Measurements from ENCODE around the gene ARFGAP2.

ARFGAP2 gene

GRCh38 chr11:47152953-47153950 is 23.4 kb downstream of the ARFGAP2 start:
- no peak for DNase-seq (ENCODE audit: low read depth)
- TF ChIP-seq CTCF (conservative IDR thresholded peaks at IDR 0.05; ENCODE audit: low read depth, low read length) = peak; percentile 100
- H3K4me3 ChIP-seq (ENCODE audit: low read length) = no peak overlapping the region

- no peak for TF ChIP-seq CTCF (conservative IDR thresholded peaks at IDR 0.05; ENCODE audit: low read depth, low read length)
These were observed 24.3 kb downstream of the ARFGAP2 start for GRCh38 chr11:47152126-47152952.

DNA sequence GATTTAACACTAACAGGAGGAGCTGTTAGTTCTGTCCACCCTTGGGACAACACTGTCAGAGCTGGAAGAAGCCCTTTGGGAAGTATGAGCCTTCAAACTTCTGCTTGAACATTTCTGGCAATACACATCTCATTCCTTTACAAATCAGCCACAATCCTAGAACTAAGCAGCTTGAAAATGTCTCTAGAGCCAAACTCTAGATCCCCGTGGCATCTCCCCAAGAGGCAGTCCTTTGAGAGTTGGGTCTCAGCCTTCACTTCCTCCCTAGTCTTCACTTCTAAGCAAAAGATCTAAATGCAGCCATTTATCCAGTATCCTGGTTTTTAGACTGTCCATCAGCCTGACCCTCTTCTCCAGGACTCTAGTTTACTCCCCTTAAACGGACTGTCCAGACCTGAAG is 26.9 kb downstream of the ARFGAP2 start:
- TF ChIP-seq CTCF (conservative IDR thresholded peaks at IDR 0.05; ENCODE audit: low read depth, low read length) = no peak
- DNase-seq (ENCODE audit: low read depth) = no peak
- H3K4me3 ChIP-seq (ENCODE audit: low read length) = no peak overlapping the region

More at GRCh38 chr11:47152126-47152952, 24.3 kb downstream of the ARFGAP2 start:
- no peak for DNase-seq (ENCODE audit: low read depth)
- H3K4me3 ChIP-seq (ENCODE audit: low read length) = no peak overlapping the region

- TF ChIP-seq CTCF (conservative IDR thresholded peaks at IDR 0.05; ENCODE audit: low read depth, low read length) = no peak
- H3K4me3 ChIP-seq (ENCODE audit: low read length) = no peak overlapping the region
- no peak for DNase-seq (ENCODE audit: low read depth)
These were observed 27.7 kb downstream of the ARFGAP2 start for GRCh38 chr11:47148903-47149531.

DNA sequence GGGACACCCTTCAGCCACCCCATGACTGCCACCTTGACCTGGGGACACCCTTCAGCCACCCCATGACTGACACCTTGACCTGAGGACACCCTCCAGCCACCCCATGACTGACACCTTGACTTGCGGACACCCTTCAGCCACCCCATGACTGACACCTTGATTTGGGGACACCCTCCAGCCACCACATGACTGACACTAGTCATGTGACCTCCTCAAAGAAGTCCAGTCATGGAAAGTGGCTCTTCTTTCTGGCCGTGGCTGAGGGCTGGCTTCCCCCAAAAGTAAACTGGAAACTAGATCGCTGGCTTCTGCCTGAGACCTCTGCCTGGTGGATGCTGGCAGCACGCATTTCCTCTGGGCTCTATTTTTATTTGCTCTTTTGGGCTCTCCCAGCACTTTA is 28.4 kb downstream of the ARFGAP2 start:
- TF ChIP-seq CTCF (conservative IDR thresholded peaks at IDR 0.05; ENCODE audit: low read depth, low read length) = no peak
- DNase-seq (ENCODE audit: low read depth) = no peak
- H3K4me3 ChIP-seq (ENCODE audit: low read length) = no peak overlapping the region

- TF ChIP-seq CTCF (conservative IDR thresholded peaks at IDR 0.05; ENCODE audit: low read depth, low read length) = no peak
- DNase-seq (ENCODE audit: low read depth) = no peak
- no peak overlapping the region for H3K4me3 ChIP-seq (ENCODE audit: low read length)
These were observed 29.0 kb downstream of the ARFGAP2 start for GRCh38 chr11:47147681-47148080.

All from retinal pigment epithelial cell (primary cell).